Stimulated activated CD4-positive, alpha-beta T cell treated with anti-CD3 and anti-CD28 coated beads, Interleukin-1b, Interleukin-23, amount 100 ng/mL, for 1 hour (primary cell): ENCODE data around the gene CHRNA4.

ENCODE experiments used
- DNase-seq, 2 donors: peaks; one replicate each; pipeline ENCODE4 v3.0.0-alpha.2; 2020; ENCODE audit warnings: low read depth in 2 of 2

Gene CHRNA4

DNA sequence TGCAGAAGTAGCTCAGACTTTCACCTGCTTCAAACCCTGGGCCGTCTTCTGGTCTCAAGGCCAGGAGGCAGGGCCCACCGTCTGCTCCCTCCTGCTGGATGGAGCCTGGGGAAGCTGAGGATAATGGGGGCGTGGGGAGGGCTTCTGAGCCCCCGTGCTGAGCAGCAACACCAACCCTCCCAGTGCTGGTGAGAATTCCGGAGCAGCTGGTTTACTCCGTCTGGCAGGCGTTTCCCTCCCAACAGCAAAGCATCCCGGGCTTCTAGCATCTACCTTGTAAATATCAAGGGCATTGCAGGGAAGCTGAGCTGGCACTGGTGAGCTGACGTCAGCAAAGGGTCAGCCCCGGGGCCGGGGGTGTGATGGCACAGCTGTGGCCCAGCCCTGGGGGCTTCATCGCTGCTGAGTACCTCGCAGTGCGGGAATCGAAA lies 16.8 kb upstream of the CHRNA4 start:
- no peak for DNase-seq

DNA sequence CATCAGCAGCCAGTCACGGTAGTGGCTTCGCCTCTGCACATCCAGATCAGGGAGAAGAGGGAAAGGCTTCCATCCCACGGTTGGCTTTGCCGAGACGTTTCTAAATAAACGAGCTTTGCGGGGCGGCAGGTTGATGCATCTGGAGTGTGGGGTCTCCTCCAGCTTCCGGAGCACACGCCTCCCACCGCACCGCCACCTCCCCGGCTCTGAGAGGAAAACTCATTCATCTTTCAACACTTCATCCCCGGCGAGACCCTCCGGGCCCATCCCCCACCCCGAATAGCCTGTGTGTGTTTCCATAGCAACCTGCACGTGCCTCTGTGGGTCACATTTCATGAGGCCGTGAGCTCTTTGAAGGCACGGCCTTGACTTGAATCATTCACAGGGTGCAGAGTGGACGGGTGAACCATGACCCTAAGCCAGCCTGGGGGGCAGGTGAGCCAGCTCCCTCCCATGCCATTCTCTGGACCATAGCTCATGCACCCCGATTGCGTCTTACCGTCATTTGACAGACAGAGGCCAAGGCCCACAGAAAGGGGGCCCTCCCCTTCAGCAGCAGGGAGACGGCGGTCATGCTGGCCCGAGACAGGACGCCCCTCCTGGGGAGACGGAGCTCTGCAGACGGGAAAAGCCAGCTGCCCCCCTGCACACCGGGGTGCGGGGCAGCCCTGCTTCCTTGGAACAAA lies 16.2 kb upstream of the CHRNA4 start:
- DNase-seq, result no peak

DNA sequence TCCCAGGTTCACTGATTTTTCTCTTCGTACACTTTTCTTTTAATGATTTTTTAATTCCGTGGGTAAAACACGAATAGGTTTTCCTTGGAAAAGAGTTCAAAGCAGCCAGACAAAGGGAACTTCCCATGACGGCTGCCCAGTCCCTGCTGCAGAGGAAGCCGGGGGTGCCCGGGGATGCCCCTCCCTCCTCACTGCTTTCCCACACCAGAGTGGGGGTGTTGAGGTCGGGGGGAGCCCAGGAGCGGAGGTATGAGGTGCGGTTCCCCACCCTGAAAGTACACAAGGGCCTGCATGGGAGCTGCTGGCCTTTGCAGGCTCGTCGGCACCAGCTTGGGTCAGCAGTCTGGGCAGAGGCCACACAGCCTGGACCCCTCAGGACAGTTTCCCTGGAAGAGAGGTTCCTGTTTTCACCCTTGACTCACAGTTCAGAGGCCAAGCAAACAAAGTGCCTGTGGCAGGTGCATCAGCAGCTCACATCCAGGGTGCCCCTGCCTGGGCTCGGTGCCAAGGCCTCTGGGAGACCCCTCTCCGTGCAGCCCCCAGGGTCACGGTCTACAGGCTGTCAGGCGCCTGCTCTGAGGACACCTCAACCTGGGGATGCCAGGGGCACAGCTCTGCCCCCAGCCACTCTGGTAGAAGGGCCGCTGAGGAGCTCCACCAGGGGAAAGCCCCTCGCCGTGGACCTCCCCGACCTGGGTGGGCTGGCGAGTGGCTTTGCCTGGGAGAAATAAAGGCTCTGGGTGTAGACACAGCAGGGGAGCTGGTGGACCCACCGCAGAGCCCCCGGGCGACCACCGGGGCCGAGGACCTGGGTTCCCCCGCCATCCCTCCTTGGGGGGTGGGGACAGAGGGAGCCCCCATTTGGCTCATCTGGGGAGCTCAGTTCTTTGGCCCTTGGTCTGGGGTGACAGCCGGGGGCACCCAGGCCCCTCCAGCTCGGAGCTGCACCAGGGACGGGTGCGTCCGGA lies 15.4 kb upstream of the CHRNA4 start:
- DNase-seq, result no peak

DNA sequence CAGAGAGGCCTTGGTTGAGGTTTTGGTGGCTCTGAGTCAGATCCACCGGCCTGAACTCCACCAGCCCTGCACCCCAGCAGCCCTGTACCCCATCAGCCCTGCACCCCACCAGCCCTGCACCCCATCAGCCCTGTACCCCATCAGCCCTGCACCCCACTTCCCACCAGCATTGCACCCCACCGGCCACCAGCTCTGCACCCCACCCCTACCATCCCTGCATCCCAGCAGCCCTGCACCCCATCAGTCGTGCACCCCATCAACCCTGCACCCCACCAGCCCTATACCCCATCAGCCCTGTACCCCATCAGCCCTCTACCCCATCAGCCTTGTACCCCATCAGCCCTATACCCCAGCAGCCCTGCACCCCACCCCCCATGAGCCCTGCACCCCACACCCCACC lies 14.3 kb upstream of the CHRNA4 start:
- DNase-seq, result no peak

DNA sequence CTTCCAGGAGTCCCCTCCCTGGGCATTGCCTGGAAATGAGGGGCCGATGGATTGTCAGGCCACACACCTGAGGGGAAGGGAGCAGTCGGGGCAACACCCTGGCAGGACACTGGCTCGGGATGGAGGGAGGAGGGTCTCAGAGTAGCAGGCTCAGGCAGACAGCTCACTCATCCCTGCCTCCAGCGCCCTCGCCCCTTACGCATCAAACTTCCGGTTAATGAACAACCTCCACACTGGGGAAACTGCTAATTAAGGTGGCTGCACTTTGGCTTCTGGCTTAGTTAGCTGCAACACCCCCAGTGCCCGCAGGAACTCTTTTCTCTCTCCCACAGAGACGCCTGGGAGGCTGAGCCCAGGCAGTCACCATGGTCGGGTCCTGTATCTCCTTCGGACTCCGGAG lies 13.4 kb upstream of the CHRNA4 start:
- no peak for DNase-seq

DNA sequence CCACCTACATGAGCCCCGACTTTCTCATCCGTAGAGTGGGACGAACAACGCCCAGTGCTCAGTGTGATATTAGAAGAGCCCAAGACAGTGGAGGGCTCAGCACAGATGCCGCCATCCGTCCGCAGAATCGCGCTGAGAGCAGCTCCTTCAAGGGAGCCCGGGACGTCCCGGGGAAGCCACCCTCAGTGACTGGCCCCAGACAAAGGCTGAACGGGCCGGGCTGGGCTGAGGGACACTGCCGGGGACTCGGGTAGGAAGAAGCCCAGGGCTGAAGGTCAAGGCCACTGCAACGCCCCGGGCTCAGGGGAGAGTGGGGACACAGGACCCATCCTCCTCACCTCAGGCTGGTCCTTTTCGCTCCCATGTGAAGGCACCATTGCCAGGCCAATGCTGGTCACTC lies 12.8 kb upstream of the CHRNA4 start:
- DNase-seq, result no peak

DNA sequence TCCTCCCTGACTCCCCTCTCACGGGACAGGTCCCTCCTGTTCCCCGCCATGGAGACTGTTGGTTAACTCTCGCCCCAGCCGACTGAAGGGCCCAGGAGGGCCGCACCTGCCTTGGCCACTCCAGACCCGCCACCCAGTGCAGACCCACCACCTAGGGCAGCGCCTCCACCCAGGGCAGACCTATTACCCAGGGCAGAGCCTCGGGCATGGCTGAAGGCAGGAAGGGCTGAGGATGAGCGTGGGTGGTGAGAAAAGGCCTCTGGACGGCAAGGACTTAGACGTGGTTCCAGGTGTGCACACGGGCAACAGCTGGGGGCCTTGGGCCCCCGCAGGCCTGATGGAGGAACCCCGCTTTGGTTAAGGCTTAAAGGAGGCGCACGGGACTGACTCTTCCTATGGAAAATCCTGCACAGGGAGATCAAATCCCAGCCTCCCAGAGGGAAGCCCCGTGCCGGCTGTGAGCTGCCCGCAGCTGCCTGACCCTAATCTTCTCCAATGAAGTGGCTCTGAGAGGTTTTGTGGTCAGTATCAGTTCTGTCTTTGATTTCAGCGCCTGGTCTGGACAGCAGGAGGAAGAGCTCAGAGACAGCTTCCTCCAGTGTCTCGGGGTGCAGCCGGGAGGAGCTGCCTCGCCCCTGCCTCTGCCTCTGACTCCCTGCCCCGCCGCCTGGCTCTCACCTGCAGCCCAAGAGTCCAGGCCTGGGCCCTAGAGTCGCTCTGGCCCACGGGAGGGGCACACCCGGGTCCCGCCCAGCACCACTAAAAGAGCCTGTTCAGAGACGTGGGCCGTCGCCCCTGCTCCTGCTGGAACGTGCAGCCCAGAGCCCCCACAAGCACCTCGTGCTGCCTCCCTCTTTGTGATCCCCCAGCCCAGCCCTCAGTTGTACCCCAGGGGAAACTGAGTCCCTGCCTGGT lies 12.1 kb upstream of the CHRNA4 start:
- DNase-seq, result no peak

DNA sequence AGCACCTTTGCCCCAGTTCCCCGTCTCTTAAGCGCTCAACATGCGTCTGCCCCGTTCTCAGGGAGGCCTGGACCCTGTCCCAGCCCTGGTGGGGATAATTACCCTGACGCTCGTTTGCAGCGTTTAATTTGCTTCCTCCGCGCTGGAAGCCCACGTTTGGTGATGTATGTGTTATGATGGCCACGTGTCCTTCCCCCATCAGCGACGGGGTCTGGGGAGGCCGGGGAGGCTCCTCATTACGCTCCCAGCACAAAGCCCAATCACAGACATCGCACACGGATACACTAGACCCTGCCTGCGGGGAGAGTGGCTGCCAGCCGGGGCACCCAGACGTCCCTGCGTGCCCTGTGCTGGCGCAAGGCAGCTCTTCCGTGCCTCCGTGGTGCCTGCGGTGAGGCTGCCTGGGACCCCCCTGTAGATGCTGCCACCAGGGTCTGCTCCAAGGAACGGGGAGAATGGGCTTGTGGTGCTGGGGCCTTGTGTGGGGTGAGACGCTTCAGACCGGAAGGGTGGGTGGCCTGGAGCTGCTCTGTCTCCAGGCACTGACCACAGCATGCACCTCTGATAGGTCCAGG lies 10.2 kb upstream of the CHRNA4 start:
- no peak for DNase-seq

DNA sequence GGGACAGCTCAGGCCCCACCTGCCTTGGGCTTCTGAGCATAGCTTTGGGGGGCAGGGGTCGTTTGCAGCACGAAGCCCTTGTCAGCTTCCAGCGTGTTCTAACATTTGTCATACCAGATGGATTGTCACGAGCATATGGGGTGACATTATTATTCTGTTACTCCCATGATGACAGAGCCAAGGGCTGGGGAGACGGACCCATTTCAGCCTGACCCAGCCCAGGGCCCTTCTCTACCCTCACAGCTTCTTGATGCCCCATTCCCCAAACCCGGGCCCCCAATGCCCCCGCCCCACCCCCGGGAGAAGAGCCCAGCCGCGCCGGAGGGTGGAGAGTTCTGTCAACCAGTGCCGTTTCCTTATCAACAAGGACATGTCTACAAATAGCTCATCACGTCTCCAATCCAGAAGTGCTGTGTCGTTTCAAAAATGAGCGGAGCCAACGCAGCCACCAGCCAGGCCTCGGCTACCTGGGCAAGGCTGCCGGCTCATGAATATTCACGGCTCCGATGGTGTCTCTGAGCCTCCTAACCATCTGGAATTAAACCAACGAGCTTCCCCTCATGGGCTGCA lies 9.6 kb upstream of the CHRNA4 start:
- DNase-seq, result no peak

DNA sequence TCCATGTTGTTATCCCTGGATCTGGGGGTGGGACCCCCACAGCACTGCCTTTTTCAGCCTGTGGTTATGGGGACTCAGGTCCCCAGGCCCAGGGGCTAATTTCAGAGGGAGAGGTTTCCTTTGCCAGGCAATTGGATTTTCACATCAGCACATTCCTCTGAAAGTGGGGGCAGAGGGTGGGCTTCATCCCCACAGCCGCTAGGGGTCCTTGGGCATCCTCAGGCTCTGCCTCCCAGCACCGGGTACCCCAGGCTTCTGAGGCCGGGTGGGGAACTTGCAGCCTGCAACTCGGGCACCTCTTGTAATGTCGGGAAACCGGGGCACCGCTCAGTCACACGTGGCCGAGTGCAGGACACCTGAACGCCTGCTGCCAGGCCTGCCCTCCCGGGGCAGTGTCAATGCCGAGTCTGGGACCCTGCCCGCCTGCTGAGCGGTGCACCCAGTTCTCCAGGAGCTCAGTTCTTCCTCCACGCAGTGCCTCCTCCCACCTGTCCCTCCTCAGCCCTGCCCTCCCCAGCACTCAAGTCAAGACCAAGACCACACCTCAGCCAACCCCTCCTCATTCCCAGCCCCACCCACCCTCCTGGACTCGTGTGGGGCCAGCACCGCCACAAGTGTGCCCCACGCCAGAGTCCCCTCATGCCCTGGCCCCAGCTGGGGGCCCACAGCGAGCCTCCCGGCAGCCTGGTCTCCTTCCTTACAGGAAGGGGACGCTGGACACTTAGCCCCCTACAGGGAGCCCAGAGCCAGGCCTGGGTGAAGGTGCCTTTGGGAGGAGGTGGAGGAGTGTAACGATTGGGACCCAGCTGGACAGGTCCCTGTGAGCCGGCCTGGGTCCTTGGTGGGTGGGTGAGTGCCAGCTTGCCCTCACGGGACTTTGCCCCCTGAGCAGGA lies 8.8 kb upstream of the CHRNA4 start:
- DNase-seq, result no peak

DNA sequence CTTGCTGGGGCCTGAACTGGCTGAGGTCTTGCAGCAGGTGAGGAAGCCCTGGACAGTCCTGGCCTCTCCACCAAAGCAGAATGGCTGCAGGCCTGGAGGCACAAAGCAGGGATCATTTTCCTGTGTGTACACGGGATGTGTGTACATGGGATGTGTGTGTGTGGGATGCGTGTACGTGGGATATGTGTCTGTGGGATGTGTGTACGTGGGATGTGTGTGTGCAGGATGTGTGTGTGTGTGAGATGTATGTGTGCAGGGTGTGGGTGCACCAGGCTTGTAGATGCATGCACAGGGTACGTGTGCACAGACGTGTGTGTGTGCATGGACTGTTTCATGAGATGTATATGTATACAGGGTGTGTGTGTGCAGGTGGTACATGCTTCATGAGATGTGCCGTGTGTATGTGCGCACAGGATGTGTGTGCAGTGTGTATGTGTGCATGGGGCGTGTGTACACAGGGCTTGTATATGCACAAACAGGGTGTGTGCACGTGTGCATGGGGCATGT lies 7.9 kb upstream of the CHRNA4 start:
- DNase-seq, result no peak

DNA sequence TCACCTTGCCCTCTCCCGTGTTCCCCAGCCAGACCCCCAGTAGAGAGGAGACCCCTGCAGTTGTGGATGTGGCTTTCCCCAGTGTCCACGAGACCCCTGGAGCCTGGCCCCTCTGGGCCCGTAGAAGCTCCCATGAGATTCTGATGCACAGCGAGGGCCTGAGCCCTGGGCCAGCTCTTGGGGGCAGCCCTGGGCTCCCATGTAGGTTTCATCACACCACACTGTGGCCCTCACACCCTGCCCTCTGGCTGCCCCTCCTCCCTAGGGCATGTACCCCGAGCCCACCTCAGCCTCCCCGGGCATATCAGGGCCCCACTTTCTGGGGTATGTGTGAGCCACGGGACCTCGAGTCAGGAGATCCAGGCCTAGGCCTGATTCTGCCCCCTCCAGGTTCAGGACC lies 7.0 kb upstream of the CHRNA4 start:
- DNase-seq, result no peak

DNA sequence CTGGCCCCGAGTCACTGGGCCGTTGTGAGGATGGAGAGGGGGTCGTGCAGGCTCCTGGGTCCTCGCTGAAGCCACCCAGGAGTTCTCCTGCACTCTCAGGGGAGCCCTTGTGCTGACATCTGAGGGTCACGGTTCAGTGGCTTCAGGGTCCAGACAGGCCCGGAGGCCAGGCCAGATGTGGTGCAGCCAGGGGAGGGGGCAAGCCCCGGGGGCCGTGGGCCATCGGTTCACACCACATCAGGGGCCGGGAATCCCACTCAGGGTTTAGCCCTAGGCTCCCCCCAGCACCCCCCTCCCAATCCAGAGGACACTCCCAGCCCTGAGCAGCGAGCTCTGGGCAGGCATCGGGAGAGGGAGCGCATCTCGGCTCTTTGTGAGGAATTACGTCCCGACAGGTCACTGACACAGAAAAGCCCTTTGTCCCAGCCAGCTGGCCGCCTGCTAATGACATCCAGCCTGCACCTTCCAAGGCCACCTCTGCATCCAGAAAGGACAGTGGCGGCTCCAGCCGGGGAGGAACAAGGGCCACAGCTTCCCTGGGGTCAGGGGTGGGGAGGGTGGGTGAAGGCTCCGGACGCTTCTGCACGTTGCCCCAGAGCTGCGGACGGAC lies 6.4 kb upstream of the CHRNA4 start:
- DNase-seq, result no peak

DNA sequence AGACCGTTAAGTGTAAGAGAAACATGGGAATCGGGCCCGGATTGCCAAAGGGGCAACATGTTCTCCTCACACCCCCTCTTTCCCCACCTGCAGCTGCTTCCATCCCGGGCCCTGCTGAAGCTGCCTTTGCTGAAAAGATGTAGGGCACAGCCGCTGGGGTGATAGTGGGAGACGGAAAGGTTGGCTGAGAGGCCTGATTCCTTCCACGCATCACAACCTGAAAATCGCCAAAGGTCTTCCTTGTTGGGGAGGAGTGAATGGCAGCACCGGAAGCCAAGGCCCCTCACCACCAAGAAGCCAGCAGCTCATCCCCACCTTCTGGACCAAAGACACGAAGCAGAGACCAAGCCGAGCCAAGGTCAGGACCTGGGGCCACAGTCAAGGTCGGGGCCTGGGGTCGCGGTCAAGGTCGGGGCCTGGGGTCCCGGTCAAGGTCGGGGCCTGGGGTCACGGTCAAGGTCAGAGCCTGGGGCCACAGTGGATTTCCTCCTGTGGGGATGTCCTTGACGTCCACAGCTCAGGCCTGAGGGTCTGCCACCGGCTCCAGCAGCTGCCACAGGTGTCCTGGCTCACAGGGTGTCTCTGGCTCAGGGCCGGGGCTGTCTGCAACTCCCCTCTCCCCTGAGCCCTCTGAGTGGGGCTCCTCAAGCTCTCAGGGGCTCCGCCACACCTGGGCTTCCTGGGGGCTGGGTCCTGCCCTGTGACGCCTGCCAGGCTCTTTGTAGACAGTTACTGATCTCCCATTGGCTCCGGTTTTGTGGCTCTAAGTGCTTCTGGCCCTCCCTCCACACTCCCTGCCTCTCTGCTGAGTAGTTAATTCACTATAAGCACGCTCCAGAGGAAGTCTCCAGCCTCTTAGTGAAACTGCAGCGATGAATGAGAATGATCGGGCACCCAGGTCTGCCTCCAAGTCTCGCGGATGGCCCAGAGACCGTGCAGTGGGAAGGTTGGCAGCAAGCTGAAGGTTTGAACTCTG lies 5.5 kb upstream of the CHRNA4 start:
- no peak for DNase-seq

DNA sequence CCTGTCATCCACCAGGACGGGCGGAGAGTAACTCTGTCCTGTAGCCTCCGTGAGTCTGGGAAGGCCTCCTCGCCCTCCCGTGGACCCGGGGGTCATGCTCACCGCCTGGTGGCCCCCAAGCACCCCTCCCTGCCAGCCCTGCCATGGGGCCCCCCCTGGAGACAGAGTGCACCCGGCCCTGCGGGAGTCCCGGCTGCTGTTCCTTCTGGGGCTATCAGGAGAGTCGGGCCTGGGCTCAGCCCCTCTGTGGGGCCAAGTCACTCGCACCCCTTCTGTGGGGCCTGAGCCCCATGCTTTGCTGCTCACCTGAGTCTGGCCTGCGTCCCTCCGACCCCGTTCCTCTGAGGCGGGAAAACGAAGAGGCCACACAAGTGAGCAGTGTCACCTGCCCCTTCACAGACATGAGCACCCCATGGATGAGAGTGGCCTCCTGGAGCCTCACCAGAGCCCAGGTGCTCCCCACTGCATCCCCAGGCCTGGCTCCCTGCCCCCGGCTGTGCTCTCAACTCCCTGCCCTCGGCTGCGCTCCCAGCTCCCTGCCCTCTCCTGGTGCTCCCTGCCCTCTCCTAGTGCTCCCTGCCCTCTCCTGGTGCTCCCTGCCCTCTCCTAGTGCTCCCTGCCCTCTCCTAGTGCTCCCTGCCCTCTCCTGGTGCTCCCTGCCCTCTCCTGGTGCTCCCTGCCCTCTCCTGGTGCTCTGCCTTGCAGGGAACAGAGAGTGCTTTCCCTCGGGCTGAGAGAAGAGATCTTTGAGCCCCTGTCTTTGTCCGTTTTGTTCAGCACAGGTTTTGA lies 4.6 kb upstream of the CHRNA4 start:
- DNase-seq, result no peak

DNA sequence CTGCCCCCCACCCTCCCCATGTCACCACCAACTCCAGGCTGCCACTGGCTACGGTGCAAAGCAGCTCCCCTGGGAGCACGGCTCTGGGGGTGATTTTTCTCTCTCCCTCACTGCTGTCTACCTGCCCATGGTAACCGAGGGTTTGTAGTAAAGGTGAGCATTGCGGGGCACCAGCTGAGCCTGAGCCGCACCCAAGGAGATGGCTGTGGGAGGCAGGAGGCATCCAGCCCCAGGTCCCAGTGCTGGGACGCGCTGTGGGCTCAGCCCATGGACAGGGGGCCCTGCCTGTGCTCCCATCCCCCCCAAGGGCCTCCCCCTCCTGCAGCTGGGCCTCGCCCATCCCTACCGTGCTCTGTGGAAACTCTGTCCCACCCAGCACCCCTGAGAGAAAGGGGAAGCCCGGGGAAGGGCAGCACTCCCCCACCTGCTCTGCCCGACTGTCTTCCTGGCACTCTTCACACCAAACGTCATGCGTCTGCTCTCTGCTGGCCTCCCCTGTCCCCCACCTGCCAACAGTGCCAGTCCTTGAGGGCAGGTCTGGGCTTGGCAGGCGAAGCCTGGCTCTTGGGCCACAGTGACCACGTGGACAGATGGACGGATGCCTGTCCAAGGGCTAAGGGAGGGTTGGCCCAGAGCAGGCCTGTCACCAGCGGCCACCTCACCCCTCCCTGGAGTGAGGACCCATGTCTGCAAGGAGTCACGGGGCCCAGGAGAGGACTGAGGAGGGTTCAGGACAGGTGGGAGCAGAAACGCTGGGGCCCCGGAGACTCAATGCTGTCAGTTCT lies 3.8 kb upstream of the CHRNA4 start:
- DNase-seq, result no peak
